Endothelial cell of umbilical vein (primary cell): ENCODE results near the gene NYAP1. TPM values are rescaled to one million over a fixed set of nuclear protein-coding genes. Genes with fewer than 3 reads are reported as not detected.

Experiments used
- BruUV-seq: library from RNA; stranded (reverse); fragments of 400-500 nt; replicated peaks from 2 replicates; lab custom pipeline; 2021; lab: Mats Ljungman, UMichigan
- CTCF ChIA-PET: fragments of 300-600, 350-600 bp; sonication (Branson Sonifier 250); formaldehyde crosslinking; loops from one replicate; lab custom pipeline; 2021; ENCODE audit warnings: antibody characterized with exemption, inconsistent platforms; lab: Charles Lee
- POLR2A ChIA-PET: fragments of 300-600, 350-600 bp; sonication (Branson Sonifier 250); formaldehyde crosslinking; loops from one replicate; lab custom pipeline; 2021; ENCODE audit warnings: antibody characterized with exemption, inconsistent platforms; lab: Charles Lee
- DNase-seq: peaks from one replicate; pipeline ENCODE4 v3.0.0-alpha.2; 2011; ENCODE audit warnings: low read depth, low spot score
- FAIRE-seq: peaks from 2 replicates; lab custom pipeline; 2011; peaks lifted over from hg19 to GRCh38; lab: Jason Lieb, UNC
- H2AFZ ChIP-seq: 2 replicates; pipeline ENCODE4 v1.6.0; 2012; ENCODE audit warnings: low read depth, low read length, control low read depth, inconsistent platforms
- H3K27ac ChIP-seq: 2 replicates; pipeline ENCODE4 v1.5.1; 2011; ENCODE audit warnings: low read depth, mild to moderate bottlenecking, control low read depth, low read length, moderate library complexity; ENCODE audit not compliant: insufficient read depth
- H3K27me3 ChIP-seq, 2 experiments: 2 replicates each; pipeline versions ENCODE4 v1.6.0 to v1.6.1; 2011; ENCODE audit warnings: low read length in 2 of 2, mixed read lengths in 1 of 2; ENCODE audit not compliant: control insufficient read depth in 2 of 2, insufficient read depth in 2 of 2
- H3K36me3 ChIP-seq, 2 experiments: 2 replicates in 1 of 2; 3 replicates in 1 of 2; pipeline ENCODE4 v1.5.1; 2011; ENCODE audit warnings: low read length in 2 of 2, mild to moderate bottlenecking in 1 of 2, moderate library complexity in 1 of 2; ENCODE audit not compliant: control insufficient read depth in 2 of 2, insufficient read depth in 2 of 2; ENCODE audit errors: extremely low read depth in 1 of 2
- H3K4me1 ChIP-seq: 3 replicates; pipeline ENCODE4 v1.5.1; 2011; ENCODE audit warnings: mild to moderate bottlenecking, low read length; ENCODE audit not compliant: control insufficient read depth, insufficient read depth; ENCODE audit errors: extremely low read depth
- H3K4me2 ChIP-seq: 2 replicates; pipeline ENCODE4 v1.6.1; 2011; ENCODE audit warnings: low read length, control low read depth, mixed read lengths; ENCODE audit not compliant: insufficient read depth
- H3K4me3 ChIP-seq, 3 experiments: fragments of 200-600 bp in 1 of 3; sonication (generic), shearing (Covaris generic) in 1 of 3; replicated peaks in 1 of 3; 2 replicates each; pipeline ENCODE4 v1.5.1; 2011 to 2016; ENCODE audit warnings: control low read depth in 3 of 3, low read length in 3 of 3, mild to moderate bottlenecking in 2 of 3, inconsistent platforms in 1 of 3, low read depth in 1 of 3, moderate library complexity in 1 of 3; ENCODE audit not compliant: insufficient read depth in 1 of 3
- H3K79me2 ChIP-seq: 2 replicates; pipeline ENCODE4 v1.6.0; 2012; ENCODE audit warnings: low read length, inconsistent platforms; ENCODE audit not compliant: control insufficient read depth, insufficient read depth
- H3K9ac ChIP-seq: replicated peaks from 2 replicates; pipeline ENCODE3; 2011; ENCODE audit warnings: low read length, control low read depth; ENCODE audit not compliant: insufficient read depth; ENCODE audit errors: extremely low read depth
- H3K9me1 ChIP-seq: replicated peaks from 3 replicates; pipeline ENCODE4 v1.6.0; 2011; ENCODE audit warnings: mild to moderate bottlenecking, low read length; ENCODE audit not compliant: control insufficient read depth, insufficient read depth; ENCODE audit errors: extremely low read depth
- H3K9me3 ChIP-seq: replicated peaks from 2 replicates; pipeline ENCODE4 v1.5.1; 2012; ENCODE audit warnings: low read length, inconsistent platforms; ENCODE audit not compliant: control insufficient read depth, insufficient read depth
- H4K20me1 ChIP-seq: replicated peaks from 2 replicates; pipeline ENCODE3; 2011; ENCODE audit warnings: mild to moderate bottlenecking, low read length; ENCODE audit not compliant: control insufficient read depth, insufficient read depth; ENCODE audit errors: extremely low read depth
- EZH2 ChIP-seq: IDR thresholded peaks from 2 replicates; pipeline ENCODE4 v1.6.1; 2012; ENCODE audit warnings: borderline replicate concordance, low read depth, mild to moderate bottlenecking, moderate library complexity, low read length, inconsistent platforms; ENCODE audit not compliant: severe bottlenecking
- FOS ChIP-seq: IDR thresholded peaks from 2 replicates; pipeline ENCODE4 v1.6.1; 2011; ENCODE audit warnings: mild to moderate bottlenecking, low read length, moderate library complexity, borderline replicate concordance; ENCODE audit not compliant: insufficient read depth
- GATA2 ChIP-seq: IDR thresholded peaks from 2 replicates; pipeline ENCODE4 v1.7.0; 2011; ENCODE audit warnings: low read depth, mild to moderate bottlenecking, moderate library complexity, mixed read lengths, low read length; ENCODE audit not compliant: insufficient read length, insufficient read depth
- JUN ChIP-seq: IDR thresholded peaks from 2 replicates; pipeline ENCODE4 v1.6.1; 2011; ENCODE audit warnings: borderline replicate concordance, low read depth; ENCODE audit not compliant: insufficient read length, insufficient read depth
- MYC ChIP-seq: IDR thresholded peaks from one replicate; pipeline ENCODE4 v1.6.1; 2011; ENCODE audit warnings: mild to moderate bottlenecking, low read depth, low read length
- POLR2A ChIP-seq: IDR thresholded peaks from 2 replicates; pipeline ENCODE4 v1.6.1; 2012; ENCODE audit warnings: low read depth, mild to moderate bottlenecking, control low read depth, low read length
- POLR2AphosphoS5 ChIP-seq: IDR thresholded peaks from 2 replicates; pipeline ENCODE4 v1.6.1; 2012; ENCODE audit warnings: low read depth, mild to moderate bottlenecking, control low read depth, low read length, moderate library complexity; ENCODE audit not compliant: insufficient read depth
- dilution Hi-C: fragments of 300-500 bp; cut with MboI; formaldehyde crosslinking; loops from one replicate; pipeline ENCODE4 v1.15.0; 2019; ENCODE audit warnings: low sequenced_read_pairs; ENCODE audit not compliant: extremely low pct_ligation_motif_present
- intact Hi-C: fragments of 100-400 bp; cut with micrococcal nuclease; formaldehyde crosslinking; loops from one replicate; pipeline ENCODE4 v1.10.0; 2022
- polyA plus RNA-seq, 4 experiments: library from polyadenylated mRNA; depleted of rRNA in 3 of 4; stranded (reverse) in 3 of 4; unstranded in 1 of 4; fragments of >200 nt; gene quantifications; 2 replicates each; pipeline versions ENCODE4 v1.2.1 to v1.2.3, GENCODE V29; 2011 to 2012; ENCODE audit warnings: missing spikeins in 1 of 4
- total RNA-seq: library from RNA; stranded (reverse); gene quantifications from 2 replicates; pipeline ENCODE4 v1.2.3, GENCODE V29; 2021
- TF ChIP-seq, protein P1 (sequence below): IDR thresholded peaks from 2 replicates; pipeline ENCODE4 v1.6.1; 2011; ENCODE audit not compliant: insufficient read depth, insufficient read length
- TF ChIP-seq, protein P2 (sequence below), 2 donors: IDR thresholded peaks; 1 replicate in 1 of 2; 2 replicates in 1 of 2; pipeline ENCODE4 v1.5.1; 2011; ENCODE audit warnings: low read length in 2 of 2, mild to moderate bottlenecking in 2 of 2, moderate library complexity in 2 of 2, control low read depth in 1 of 2, inconsistent platforms in 1 of 2, low read depth in 1 of 2; ENCODE audit not compliant: insufficient read depth in 1 of 2; ENCODE audit errors: extremely low read depth in 1 of 2

Gene NYAP1
- total and polyA plus RNA-seq, 2 donors (not counting 3 experiments of a cell fraction or from before 2014, with no cell fraction given) = 0.37 to 2.8 TPM

DNA sequence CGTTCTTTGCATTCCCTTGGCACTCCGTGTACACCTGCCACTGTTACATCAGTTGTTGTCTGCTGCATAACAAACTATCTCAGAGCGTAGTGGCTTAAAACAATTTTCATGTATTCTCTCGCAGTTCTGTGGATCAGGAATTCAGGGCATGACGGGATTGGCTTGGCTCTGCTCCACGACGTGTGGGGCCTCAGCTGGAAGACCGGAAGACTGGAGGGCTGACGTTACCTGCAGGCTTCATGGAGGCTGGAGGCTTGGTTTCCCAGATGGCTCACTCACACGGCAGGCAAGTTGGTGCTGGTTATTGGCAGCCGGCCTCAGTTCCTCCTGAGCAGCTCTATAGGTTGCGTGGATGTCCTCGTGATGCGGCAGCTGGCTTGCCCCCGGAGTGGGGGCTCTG is 25.5 kb downstream of the NYAP1 start:
- CTCF ChIA-PET = interaction anchor here (1.0 to 1.5 kb wide), 2 partner anchors 15 to 51 kb away, joined by 3 to 4 read pairs; no protein-coding TSS in a partner anchor

More for the DNA sequence above, 25.5 kb downstream of the NYAP1 start:
- no peaks in the 10 kb centered on the region for H3K36me3 ChIP-seq
- no TSS peak for BruUV-seq
- H3K4me3 ChIP-seq = no peak overlapping the region
- no peak overlapping the region for H2AFZ ChIP-seq
- no peaks in the 10 kb centered on the region for H3K9me3 ChIP-seq
- POLR2A ChIA-PET = no interaction called here
- DNase-seq (no peak), FAIRE-seq (no peak)
- H3K4me2 ChIP-seq = no peak overlapping the region
- H3K9ac ChIP-seq = no peak overlapping the region
- no peaks in the 10 kb centered on the region for H3K27me3 ChIP-seq
- intact Hi-C loops = no loop called here
- H3K27ac ChIP-seq = no peak overlapping the region
- no peaks in the 10 kb centered on the region for H3K79me2 ChIP-seq
- no peaks in the 10 kb centered on the region for H3K4me1 ChIP-seq
- dilution Hi-C loops = no loop called here
- TF ChIP-seq JUN = no peak
- TF ChIP-seq, protein P1, sequence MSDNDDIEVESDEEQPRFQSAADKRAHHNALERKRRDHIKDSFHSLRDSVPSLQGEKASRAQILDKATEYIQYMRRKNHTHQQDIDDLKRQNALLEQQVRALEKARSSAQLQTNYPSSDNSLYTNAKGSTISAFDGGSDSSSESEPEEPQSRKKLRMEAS = no peak
- no peak for TF ChIP-seq POLR2A
- no peak for TF ChIP-seq FOS
- no peak for TF ChIP-seq MYC
- no peak for TF ChIP-seq GATA2
- TF ChIP-seq, protein P2, sequence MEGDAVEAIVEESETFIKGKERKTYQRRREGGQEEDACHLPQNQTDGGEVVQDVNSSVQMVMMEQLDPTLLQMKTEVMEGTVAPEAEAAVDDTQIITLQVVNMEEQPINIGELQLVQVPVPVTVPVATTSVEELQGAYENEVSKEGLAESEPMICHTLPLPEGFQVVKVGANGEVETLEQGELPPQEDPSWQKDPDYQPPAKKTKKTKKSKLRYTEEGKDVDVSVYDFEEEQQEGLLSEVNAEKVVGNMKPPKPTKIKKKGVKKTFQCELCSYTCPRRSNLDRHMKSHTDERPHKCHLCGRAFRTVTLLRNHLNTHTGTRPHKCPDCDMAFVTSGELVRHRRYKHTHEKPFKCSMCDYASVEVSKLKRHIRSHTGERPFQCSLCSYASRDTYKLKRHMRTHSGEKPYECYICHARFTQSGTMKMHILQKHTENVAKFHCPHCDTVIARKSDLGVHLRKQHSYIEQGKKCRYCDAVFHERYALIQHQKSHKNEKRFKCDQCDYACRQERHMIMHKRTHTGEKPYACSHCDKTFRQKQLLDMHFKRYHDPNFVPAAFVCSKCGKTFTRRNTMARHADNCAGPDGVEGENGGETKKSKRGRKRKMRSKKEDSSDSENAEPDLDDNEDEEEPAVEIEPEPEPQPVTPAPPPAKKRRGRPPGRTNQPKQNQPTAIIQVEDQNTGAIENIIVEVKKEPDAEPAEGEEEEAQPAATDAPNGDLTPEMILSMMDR (IDR thresholded peaks at IDR 0.05; ENCODE audit: extremely low read depth in 1 of 2, insufficient read depth in 1 of 2, low read depth in 1 of 2, low read length in 2 of 2) = no peak
- no peak for TF ChIP-seq EZH2
- no peak for TF ChIP-seq POLR2AphosphoS5
- no peaks in the 10 kb centered on the region for H4K20me1 ChIP-seq
- no peaks in the 10 kb centered on the region for H3K9me1 ChIP-seq
